Measurements from ENCODE around the gene BAD. TPM values are rescaled to one million over a fixed set of nuclear protein-coding genes. Genes with fewer than 3 reads are reported as not detected.

BAD gene
- total and polyA plus RNA-seq, 2 donors (not counting 1 experiment from before 2014, with no cell fraction given): 24.0 to 39.1 TPM

DNA sequence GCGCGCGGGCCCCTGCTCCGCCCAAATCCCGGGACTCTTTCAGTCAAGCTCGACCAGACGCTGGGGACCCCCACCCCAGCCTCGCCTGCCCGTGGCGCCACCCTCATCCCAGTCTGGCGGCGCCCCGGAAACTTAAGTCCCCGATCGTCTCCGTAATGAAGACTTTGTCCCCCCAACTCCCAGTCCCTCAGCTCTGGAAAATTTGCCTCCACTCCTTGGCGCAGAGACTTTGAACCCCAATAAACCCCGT, 32.8 kb downstream of the BAD start:
- DNase-seq (no peak), ATAC-seq (ENCODE audit: low read depth) (no peak)
- H3K27me3 ChIP-seq (replicated peaks in 1 of 4; ENCODE audit: control extremely low read depth in 1 of 4, control insufficient read depth in 3 of 4, insufficient read depth in 4 of 4, low read length in 3 of 4): no peaks in the 10 kb centered on the region
- H4K20me1 ChIP-seq (ENCODE audit: control insufficient read depth, insufficient read depth, low read length, poor library complexity, severe bottlenecking): no peaks in the 10 kb centered on the region
- ChIA-PET CTCF (interaction anchor here (0.7 to 10.4 kb wide), 13 partner anchors 10 to 104 kb away, joined by 3 to 141 read pairs (median 6); partner anchors contain the start of genes CATSPERZ, FERMT3, FKBP2 and NUDT22), POLR2A (interaction anchor here (0.7 to 1.2 kb wide), 3 partner anchors 9 to 33 kb away, joined by 3 to 6 read pairs (median 5); partner anchors contain the start of genes BAD and GPR137)
- no peaks in the 10 kb centered on the region for H3K36me3 ChIP-seq (replicated peaks in 1 of 2; ENCODE audit: control extremely low read depth in 1 of 2, control insufficient read depth in 1 of 2, extremely low read depth in 1 of 2, insufficient read depth in 2 of 2, low read length in 1 of 2)
- TF ChIP-seq, protein P1, sequence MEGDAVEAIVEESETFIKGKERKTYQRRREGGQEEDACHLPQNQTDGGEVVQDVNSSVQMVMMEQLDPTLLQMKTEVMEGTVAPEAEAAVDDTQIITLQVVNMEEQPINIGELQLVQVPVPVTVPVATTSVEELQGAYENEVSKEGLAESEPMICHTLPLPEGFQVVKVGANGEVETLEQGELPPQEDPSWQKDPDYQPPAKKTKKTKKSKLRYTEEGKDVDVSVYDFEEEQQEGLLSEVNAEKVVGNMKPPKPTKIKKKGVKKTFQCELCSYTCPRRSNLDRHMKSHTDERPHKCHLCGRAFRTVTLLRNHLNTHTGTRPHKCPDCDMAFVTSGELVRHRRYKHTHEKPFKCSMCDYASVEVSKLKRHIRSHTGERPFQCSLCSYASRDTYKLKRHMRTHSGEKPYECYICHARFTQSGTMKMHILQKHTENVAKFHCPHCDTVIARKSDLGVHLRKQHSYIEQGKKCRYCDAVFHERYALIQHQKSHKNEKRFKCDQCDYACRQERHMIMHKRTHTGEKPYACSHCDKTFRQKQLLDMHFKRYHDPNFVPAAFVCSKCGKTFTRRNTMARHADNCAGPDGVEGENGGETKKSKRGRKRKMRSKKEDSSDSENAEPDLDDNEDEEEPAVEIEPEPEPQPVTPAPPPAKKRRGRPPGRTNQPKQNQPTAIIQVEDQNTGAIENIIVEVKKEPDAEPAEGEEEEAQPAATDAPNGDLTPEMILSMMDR (IDR thresholded peaks at IDR 0.05): no peak
- no peak for TF ChIP-seq EZH2 (IDR thresholded peaks at IDR 0.05; ENCODE audit: borderline replicate concordance, insufficient read depth, low read depth, low read length, poor library complexity, severe bottlenecking)
- no peaks in the 10 kb centered on the region for H3K9me3 Mint-ChIP-seq (ENCODE audit: insufficient read depth)
- H3K4me1 ChIP-seq (ENCODE audit: control insufficient read depth in 2 of 2, insufficient read depth in 2 of 2, low read length in 2 of 2): peaks cover 17 to 35% of the 10 kb centered on the region in 2 donors
- H3K4me3 Mint-ChIP-seq: peak overlapping the region; percentile 88
- peaks cover 4% of the 10 kb centered on the region for H3K79me2 ChIP-seq (ENCODE audit: control insufficient read depth, insufficient read depth, low read length)
- peak overlapping the region; percentile 82 for H2AFZ ChIP-seq (ENCODE audit: insufficient read depth, low read depth, low read length, poor library complexity, severe bottlenecking)
- peak overlapping the region; percentile 39 to 87 (median 63) for H3K4me3 ChIP-seq (ENCODE audit: control extremely low read depth in 1 of 5, extremely low read depth in 1 of 5, insufficient read depth in 1 of 5, low read depth in 2 of 5, low read length in 4 of 5)
- no peaks in the 10 kb centered on the region for H3K9me3 ChIP-seq (ENCODE audit: control extremely low read depth in 1 of 3, control insufficient read depth in 2 of 3, insufficient read depth in 1 of 3, low read length in 2 of 3)
- no peaks in the 10 kb centered on the region for H3K27me3 Mint-ChIP-seq
- peaks cover 22% of the 10 kb centered on the region for H3K4me1 Mint-ChIP-seq
- 0% methylated on average over 18 of the region's 18 CpGs for WGBS (ENCODE audit: insufficient coverage)
- H3K27ac Mint-ChIP-seq: peak overlapping the region; percentile 76
- intact Hi-C loops (cut with micrococcal nuclease): loop anchor here (1.0 kb wide), 4 partner anchors 18 to 53 kb away; partner anchors contain the start of genes BAD, NUDT22 and TRPT1
- no peak overlapping the region for H3K27ac ChIP-seq (ENCODE audit: low read length in 2 of 2)
- H3K4me2 ChIP-seq (replicated peaks; ENCODE audit: low read depth, low read length, poor library complexity, severe bottlenecking): peak overlapping the region; percentile 90
- peak overlapping the region; percentile 76 for H3K9ac ChIP-seq (ENCODE audit: low read length)

GRCh38 chr11:64251016-64251752, 33.3 kb downstream of the BAD start, which contains the start of gene PLCB3:
PLCB3 (plus strand) TSS chr11:64251530; CDS start chr11:64251650, 120 bp downstream.
- TF ChIP-seq, protein P1 (IDR thresholded peaks at IDR 0.05): peak; percentile 78
- TF ChIP-seq EZH2 (IDR thresholded peaks at IDR 0.05; ENCODE audit: borderline replicate concordance, insufficient read depth, low read depth, low read length, poor library complexity, severe bottlenecking): no peak
- Histone ChIP-seq H3K4me1 (ENCODE audit: control insufficient read depth in 2 of 2, insufficient read depth in 2 of 2, low read length in 2 of 2) (peaks cover 17 to 36% of the 10 kb centered on the region in 2 donors), H2AFZ (ENCODE audit: insufficient read depth, low read depth, low read length, poor library complexity, severe bottlenecking) (peak within 1 kb of the TSS; percentile 82), H3K9me3 (ENCODE audit: control extremely low read depth in 1 of 3, control insufficient read depth in 2 of 3, insufficient read depth in 1 of 3, low read length in 2 of 3) (no peaks in the 10 kb centered on the region), H3K4me2 (replicated peaks; ENCODE audit: low read depth, low read length, poor library complexity, severe bottlenecking) (peak within 1 kb of the TSS; percentile 90), H3K27me3 (replicated peaks in 1 of 4; ENCODE audit: control extremely low read depth in 1 of 4, control insufficient read depth in 3 of 4, insufficient read depth in 4 of 4, low read length in 3 of 4) (no peaks in the 10 kb centered on the region), H4K20me1 (ENCODE audit: control insufficient read depth, insufficient read depth, low read length, poor library complexity, severe bottlenecking) (no peaks in the 10 kb centered on the region), H3K27ac (ENCODE audit: low read length in 2 of 2) (no peak within 1 kb of the TSS), H3K9ac (ENCODE audit: low read length) (peak within 1 kb of the TSS; percentile 76), H3K36me3 (replicated peaks in 1 of 2; ENCODE audit: control extremely low read depth in 1 of 2, control insufficient read depth in 1 of 2, extremely low read depth in 1 of 2, insufficient read depth in 2 of 2, low read length in 1 of 2) (no peaks in the 10 kb centered on the region), H3K4me3 (ENCODE audit: control extremely low read depth in 1 of 5, extremely low read depth in 1 of 5, insufficient read depth in 1 of 5, low read depth in 2 of 5, low read length in 4 of 5) (peak within 1 kb of the TSS; percentile 39 to 87 (median 63)), H3K79me2 (ENCODE audit: control insufficient read depth, insufficient read depth, low read length) (peaks cover 4% of the 10 kb centered on the region)
- Mint-ChIP-seq H3K9me3 (ENCODE audit: insufficient read depth) (no peaks in the 10 kb centered on the region), H3K4me3 (peak within 1 kb of the TSS; percentile 89), H3K27me3 (no peaks in the 10 kb centered on the region), H3K27ac (peak within 1 kb of the TSS; percentile 80), H3K4me1 (peaks cover 22% of the 10 kb centered on the region)
- ChIA-PET POLR2A (interaction anchor here (0.6 to 1.8 kb wide), 5 partner anchors 18 to 67 kb away, joined by 3 to 7 read pairs (median 5); partner anchors contain the start of genes BAD, GPR137 and PRDX5), CTCF (interaction anchor here (0.8 to 10.4 kb wide), 17 partner anchors 10 to 104 kb away, joined by 3 to 141 read pairs (median 6); partner anchors contain the start of genes BAD, CATSPERZ, DNAJC4 and FERMT3)
- WGBS (ENCODE audit: insufficient coverage): under 1% methylated on average over 75 of the region's 75 CpGs
- ATAC-seq (ENCODE audit: low read depth) (peak; percentile 66), DNase-seq (peak; percentile 78)
- intact Hi-C loops (cut with micrococcal nuclease): loop anchor here (1.0 kb wide), 4 partner anchors 18 to 53 kb away; partner anchors contain the start of genes BAD, NUDT22 and TRPT1

Data from B cell (primary cell).